B cell (primary cell): ENCODE measurements around the gene SLC7A5.
"Not testable (repeated sequence)": the region's sequence is repeated elsewhere in the genome, so short reads cannot be mapped to it uniquely, and the experiment has no call there.

Experiments
- EZH2 ChIP-seq: IDR thresholded peaks from 2 replicates; pipeline ENCODE4 v1.6.1; 2012; ENCODE audit warnings: borderline replicate concordance, low read depth, mild to moderate bottlenecking, moderate library complexity, low read length; ENCODE audit not compliant: insufficient read depth, poor library complexity, severe bottlenecking
- TF ChIP-seq, protein P1 (sequence below): fragments of 200-600 bp; IDR thresholded peaks from one replicate; pipeline ENCODE4 v1.8.0; 2022; ENCODE audit warnings: antibody characterized with exemption, mild to moderate bottlenecking

DNA sequence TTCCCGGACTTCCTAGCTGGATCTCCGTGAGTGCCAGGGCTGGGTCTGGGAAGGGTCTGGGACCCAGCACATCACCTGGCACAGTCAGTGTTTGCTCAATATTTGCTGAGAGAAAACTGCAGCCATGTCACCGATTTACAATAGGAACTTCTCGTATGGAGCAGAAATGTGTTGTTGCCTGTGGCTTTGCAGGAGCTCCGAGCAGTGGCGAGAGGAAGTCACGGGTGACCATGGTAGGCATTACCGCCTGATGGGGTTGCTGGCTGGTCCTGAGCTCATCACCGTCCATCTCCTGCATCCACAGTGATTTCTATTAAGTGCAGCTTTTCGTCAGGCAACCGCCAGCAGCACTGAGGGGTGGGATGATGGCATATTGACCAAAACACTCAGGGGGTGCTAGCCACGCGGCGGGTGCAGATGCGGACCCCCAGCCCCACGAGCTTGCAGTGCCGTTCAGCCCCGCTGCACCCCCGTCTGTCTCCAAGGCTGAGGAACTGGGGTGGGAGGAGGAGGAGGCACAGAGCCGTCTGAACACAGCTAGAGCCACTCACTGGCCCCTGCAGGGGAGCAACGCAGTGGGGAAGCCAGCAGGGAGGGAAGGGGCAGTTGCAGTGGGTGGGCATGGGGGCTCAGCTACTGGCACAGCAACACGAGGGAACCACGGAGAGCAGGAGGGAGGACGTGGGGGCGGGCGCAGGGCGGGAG, 44.9 kb upstream of the SLC7A5 start:
- TF ChIP-seq, protein P1, sequence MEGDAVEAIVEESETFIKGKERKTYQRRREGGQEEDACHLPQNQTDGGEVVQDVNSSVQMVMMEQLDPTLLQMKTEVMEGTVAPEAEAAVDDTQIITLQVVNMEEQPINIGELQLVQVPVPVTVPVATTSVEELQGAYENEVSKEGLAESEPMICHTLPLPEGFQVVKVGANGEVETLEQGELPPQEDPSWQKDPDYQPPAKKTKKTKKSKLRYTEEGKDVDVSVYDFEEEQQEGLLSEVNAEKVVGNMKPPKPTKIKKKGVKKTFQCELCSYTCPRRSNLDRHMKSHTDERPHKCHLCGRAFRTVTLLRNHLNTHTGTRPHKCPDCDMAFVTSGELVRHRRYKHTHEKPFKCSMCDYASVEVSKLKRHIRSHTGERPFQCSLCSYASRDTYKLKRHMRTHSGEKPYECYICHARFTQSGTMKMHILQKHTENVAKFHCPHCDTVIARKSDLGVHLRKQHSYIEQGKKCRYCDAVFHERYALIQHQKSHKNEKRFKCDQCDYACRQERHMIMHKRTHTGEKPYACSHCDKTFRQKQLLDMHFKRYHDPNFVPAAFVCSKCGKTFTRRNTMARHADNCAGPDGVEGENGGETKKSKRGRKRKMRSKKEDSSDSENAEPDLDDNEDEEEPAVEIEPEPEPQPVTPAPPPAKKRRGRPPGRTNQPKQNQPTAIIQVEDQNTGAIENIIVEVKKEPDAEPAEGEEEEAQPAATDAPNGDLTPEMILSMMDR, result not testable (repeated sequence)
- not testable (repeated sequence) for TF ChIP-seq EZH2
